Stimulated activated CD4-positive, alpha-beta T cell treated with anti-CD3 and anti-CD28 coated beads, Interleukin-15, amount 100 ng/mL, for 24 hours (primary cell): ENCODE results near the gene EPHA3.
"Not testable (repeated sequence)": the region's sequence is repeated elsewhere in the genome, so short reads cannot be mapped to it uniquely, and the experiment has no call there.

Source experiments
- DNase-seq: peaks from one replicate; pipeline ENCODE4 v3.0.0-alpha.2; 2020

Gene EPHA3

DNA sequence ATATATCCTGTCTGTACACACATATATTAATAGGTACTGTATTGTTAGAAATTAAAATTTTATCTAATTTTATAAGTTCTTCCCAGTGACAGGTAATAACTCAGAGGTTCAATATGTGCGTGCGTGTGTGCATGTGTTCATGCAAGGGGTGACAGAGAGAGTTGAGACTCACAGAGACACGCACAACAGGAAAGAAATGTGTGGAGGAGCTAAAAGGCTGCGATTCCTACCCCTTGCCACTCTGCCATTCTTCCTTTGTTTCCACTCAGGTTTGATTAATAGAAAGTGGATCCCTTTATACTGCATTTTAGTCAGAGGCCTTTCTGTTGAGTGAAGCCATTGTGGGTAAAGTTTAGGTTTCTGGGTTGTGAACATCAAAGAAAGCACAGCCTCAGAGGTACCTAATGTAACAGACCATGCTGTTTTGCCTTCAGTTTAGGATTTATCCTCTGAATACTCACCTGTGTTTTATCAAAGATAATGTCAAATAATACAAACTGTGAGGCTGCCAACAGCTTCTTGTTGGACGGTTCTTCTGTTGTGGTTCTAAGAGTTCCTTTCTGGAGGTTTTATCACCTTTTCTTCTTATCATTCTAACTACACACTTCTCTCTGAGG, 182.3 kb downstream of the EPHA3 start:
- no peak for DNase-seq

DNA sequence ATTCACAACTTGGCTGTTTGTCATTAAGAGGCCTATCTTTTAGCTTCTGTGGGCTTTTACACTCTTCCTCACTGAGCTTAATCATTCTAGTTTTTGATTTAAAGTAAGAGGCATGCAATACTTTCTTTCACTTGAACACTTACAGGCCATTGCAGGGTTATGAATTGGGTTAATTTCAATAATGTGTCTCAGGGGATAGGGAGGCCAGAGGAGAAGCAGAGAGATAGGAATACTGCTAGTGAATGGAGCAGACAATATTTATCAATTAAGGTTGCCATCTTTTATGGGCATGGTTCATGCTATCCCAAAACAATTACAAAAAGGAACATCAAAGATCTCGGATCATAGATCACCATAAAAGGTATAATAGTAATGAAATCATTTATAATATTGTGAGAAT, 189.8 kb downstream of the EPHA3 start:
- DNase-seq = no peak

DNA sequence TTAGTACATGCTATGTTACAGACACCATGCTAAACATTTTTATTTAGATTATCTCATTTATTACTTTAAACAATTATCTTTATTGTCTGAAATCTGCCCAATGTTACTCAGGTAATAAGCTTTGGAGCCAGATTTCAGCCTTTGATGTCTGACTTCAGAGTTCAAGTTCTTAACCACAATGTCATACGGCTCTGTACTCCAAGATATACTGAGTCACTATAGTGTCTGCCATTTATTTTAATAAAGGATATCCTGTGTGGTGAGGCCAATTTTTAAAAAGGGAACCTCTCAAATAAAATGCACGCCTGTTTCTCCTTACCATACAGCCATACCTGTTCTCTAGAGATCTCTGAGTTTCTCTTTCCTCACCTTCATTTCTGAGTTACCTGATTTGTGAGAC, 193.1 kb downstream of the EPHA3 start:
- no peak for DNase-seq

DNA sequence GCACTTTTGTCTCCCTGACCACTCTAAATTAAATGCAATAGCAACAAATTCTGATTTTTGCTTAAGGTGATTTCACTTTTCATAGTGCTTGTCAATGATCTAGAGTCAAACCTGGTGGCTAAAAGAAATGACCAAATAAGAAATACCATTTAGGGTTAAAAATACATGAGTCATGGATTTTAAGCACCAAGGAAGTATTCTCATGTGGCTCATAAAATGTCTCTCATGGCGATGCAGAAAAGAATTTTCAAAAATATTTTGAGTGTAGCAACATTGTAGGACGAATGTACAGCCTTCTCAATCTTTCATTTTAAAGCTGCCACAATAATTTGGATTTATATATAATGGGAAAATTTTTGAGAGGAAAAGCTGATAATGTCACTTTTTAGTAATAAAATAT, 193.6 kb downstream of the EPHA3 start:
- DNase-seq = no peak

DNA sequence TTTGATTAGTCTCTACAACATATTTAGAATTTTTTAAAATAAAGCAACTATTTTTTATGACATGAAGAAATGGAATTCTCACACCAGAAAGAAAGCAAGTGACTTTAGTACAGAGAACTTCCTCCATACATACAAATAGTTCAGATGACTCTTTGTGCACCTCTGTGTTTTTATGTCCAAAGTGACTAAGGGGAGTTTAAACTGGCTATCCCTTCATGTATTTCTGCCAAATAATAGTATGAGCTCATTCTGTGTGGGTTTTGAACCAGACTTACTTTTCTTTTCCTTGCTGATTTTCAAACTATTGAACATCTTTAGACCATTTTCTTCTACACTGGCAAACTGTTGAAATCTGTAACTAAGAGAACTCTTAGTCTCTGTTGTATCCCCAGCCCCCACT, 196.3 kb downstream of the EPHA3 start:
- DNase-seq = no peak

DNA sequence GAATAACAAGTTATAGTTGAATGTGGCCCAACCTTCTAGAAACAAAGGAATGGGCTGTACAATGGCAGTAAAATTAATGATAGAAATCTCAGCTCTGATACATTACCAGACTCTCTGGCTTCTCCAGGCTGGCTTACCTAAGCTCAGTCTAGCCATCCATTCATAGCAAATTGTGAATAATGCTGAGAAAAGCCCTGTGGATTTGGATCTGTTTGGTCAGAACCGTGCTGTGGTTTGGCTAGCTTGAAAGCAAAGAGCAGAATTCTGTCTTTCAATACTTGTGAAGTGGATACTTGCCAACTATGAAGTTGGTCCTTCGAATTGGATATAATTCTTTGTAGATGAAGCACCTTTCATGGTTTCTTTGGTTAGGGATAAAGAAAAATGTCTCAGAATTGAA, 199.1 kb downstream of the EPHA3 start:
- no peak for DNase-seq

DNA sequence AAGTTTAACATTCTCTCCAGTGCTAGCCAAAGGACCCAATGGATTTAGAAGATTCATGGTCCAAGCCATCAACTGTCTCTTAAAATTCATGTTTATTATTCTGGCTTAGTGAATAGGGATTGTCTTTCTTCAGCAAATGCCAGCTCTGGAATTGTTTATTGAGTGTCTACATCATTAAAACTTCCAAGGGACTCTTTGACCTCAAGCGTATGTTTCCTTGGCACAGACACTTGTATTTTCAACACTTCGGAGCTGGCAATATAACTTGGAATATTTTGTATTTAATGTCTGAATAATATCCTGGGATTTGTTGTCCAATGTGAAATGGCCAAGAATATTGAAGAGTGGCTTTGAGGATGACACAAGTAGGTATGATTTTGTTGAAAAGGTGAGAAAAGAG, 204.2 kb downstream of the EPHA3 start:
- DNase-seq = no peak

DNA sequence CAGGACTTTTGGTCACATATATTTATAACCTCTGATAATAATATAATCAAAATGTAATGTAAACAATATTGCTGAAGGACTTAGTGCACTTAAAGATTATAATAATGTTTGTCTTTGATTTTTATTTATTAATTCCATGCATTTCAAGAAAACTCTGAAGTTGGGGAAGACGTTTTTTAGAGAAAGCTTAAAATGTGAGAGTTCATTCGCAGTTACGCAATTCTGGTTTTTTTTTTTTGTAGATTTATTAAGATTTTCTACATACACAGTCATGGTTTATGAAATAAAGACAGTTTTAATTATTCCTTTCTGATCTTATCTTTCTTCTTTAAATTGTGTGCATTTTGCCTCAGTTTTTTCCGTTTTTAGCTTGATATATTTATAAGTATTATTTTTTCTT, 204.7 kb downstream of the EPHA3 start:
- no peak for DNase-seq

DNA sequence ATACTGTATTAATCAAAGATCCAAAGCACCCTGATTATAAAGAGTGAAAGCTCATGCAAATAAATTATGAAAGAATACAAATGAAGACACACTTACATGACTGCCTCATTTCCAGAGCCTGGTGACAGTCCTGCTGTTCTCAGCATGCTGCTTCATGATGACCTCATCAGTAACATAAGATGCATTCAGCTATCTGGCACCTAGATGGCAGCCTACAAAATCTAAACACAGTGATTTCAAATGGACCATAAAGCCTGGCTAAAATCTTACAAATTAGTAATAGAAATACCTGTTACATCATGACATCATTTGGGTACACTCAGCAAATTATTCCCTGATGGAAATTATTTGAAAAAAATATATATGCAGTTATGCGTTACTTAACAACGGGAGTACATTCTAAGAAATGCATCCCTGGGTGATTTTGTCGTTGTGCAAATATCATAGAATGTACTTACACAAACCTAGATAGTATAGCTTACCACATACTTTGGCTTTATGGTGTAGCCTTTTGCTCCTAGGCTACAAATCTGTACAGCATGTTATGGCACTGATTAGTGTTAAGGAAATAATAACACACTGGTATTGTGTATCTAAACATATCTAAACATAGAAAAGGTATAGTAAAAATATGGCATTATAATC, 207.2 kb downstream of the EPHA3 start:
- DNase-seq = no peak

DNA sequence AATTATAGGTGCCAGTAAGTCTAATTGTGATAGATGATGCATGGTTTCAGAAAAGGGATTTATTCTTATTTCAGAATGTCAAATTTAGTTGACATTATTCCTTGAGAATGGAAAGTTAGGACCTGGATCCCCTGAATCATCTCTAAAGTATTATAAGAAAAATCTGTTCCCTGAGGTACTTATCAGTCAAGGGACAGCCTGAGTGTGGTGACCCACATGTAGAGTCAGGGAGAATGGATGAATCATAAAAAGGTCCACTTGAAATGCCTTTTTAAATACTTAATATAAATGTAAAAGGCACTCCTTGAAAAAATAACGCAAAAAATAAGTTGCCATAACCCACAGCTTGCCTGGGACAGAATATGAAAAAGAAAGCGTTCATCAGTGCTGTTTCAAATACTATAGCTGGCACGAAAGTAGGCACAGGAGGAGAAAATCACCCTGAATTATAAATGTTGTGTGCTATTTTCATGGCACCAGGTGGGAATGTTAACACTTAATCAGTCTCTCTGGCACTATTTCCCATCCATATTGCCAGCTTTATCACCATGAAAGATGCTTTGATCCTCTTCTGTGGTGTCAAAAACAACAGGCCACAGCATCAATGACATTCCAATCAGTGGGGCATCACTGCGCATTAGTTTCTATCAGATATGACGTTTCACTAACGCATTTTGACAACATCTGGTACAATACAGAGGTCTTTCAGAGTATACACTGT, 208.5 kb downstream of the EPHA3 start:
- DNase-seq = no peak

DNA sequence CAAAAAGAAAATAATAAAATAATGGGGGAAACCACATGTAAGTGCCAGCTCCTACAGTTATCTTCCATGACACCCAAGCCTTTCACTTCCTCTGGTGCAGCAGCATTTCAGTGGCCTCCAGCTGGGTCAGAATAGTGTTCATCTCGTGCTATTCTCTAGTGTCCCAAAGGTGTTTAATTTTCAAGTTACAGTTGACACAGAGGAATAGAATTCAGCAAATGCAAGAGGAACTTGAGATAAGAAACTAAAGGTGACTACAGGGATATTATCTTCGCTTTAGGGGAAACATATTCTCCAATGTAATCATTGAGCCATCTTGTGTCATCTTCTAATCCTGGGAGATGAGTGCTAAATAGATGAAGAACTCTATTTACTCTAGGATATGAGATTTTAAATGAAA, 212.8 kb downstream of the EPHA3 start:
- DNase-seq = no peak

DNA sequence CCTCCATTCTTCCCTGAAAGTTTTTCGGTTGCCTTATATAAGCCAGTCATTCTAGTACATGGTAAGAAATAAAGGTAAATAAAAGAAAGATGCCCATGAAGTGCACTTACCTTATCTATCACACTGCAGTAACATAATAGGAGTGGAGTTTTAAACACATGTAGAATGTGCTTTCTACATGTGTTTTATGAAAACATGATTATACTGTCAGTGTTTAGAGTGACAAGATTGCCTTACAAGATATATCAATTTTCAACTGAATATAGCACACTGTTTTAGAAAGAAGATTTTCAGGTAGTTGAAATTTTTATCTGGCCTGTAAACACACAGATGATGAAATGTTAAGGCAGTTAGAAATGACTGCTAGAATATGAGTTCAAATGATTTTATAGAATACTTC, 219.6 kb downstream of the EPHA3 start:
- no peak for DNase-seq

DNA sequence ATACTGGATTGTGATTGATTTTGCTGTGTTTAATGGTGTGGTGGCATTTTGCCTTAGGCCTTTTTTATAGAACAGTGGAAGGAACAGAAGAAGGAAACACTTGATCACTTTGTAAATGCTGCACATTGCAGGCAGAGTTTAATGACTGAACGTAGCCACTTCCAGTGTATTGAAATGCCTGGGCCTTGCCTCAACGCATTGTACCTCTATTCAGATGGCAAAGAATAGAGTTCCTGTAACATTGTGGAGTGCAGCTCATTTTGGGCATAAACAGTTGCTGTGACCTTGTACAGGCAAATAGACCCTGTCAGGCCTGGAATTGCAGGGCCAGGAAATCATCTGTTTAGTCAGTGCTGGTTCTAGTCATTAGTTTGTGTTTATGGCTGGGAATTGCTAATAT, 225.0 kb downstream of the EPHA3 start:
- DNase-seq = no peak

DNA sequence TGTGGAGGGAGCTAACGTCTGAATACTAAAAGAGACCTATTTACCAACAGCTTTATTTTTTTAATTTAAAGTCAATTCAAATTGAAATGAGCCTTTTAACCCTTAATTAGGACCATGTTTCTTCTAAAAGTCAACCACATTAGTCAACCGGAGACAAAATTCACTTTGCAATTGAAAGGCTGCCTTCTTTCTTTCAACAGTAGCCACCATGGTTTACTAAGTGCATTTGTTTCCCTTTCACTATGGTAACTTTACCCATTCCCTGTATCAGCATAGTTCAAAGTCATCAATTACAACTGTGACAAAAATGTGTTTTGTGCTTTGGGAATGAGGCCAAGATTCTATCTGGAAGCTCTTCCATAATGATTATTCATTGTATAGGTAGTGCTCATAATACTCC, 225.4 kb downstream of the EPHA3 start:
- no peak for DNase-seq

DNA sequence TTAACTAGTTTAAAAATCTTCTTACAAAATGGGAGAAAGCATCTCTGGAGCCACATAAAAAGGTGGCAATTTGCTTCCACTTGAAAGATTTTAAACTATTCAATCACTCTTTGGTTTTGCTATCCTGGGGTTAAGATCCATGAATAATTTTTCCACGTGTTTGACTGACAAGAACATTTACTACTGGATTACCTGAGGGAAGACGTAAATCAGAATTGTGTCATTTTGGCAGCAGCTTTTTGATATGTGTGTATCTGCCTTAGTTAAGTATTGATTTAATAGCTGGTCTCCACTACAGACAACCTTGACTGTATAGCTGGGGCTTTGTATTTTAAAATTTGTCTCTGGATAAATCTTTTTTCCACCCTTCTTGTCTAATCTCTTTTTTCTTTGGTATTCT, 228.3 kb downstream of the EPHA3 start:
- DNase-seq = no peak

DNA sequence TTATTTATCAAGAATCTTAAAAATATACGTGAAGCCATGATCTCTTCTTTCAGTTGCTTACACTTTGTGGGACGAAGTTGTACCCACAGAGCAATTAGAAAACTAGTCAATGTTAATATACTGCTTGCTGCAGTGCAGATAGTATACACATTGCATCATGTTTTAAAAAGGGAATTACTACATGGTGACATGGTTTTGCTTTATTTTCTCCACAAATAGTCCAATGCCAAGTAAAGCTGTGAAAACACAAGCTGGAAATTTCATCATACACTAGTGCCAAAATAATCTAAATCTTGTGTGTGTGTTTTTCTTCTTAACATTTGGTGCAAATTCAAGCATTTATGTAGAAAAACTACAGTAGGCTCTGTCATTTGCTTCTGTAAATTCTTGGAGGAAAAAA, 233.0 kb downstream of the EPHA3 start:
- DNase-seq = no peak

DNA sequence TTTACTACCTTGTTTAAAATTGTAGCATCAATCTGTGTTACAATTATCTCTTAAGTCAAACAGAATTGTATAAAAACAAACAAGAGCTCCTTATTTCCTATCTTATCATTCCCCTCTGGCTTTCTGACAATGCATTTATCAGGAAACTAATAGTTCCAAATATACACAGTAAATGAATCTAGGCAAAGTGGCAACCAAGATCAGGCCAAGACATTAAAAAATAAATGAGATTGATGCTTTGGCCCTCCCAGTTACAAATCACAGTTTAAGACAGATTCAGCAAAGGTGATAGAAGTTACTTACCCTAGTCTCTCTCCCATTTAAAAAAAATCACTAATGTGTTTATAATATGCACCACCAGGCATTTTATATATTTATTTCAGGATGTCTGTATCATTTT, 236.7 kb downstream of the EPHA3 start:
- DNase-seq = no peak

DNA sequence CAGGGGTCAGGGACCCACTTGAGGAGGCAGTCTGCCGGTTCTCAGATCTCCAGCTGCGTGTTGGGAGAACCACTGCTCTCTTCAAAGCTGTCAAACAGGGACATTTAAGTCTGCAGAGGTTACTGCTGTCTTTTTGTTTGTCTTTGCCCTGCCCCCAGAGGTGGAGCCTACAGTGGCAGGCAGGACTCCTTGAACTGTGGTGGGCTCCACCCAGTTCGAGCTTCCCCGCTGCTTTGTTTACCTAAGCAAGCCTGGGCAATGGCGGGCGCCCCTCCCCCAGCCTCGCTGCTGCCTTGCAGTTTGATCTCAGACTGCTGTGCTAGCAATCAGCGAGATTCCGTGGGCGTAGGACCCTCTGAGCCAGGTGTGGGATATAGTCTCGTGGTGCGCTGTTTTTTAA, 243.5 kb downstream of the EPHA3 start:
- DNase-seq = not testable (repeated sequence)

DNA sequence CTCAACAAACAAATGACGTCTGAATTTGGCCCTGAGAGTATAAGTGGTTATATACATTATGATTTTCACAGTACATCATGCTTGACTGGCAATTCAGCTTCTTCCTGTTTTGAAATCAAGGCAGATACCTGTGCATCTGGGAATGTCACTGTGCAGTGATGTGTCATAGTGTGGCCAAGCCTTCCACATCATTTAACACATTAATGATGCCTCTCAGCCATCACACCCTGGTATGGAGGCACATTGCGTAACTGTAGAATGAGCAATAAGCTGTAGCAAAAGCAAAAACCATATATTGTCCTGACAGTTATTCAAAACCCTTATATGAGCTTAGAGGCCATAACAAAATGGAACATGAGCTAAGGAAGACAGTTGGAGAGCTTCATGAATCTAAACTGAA, 246.0 kb downstream of the EPHA3 start:
- no peak for DNase-seq

DNA sequence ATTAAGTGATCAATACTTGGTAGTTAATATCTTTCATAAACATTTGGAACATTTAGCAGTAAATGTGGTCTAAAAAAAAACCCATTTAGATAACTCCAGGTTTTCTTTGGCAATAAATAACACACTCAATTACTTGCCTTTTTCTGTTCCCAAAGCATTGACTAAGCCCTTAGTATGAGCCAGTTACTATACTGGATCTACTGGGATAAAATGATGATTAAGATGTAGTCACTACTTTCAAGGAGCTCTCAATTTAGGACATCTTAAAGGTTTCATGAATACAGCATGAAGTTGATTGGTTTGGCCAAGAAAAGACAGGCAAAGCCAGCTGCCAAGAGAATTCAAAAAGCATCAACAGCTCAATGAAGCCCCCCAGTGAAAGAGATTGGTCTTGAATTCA, 250.9 kb downstream of the EPHA3 start:
- no peak for DNase-seq

DNA sequence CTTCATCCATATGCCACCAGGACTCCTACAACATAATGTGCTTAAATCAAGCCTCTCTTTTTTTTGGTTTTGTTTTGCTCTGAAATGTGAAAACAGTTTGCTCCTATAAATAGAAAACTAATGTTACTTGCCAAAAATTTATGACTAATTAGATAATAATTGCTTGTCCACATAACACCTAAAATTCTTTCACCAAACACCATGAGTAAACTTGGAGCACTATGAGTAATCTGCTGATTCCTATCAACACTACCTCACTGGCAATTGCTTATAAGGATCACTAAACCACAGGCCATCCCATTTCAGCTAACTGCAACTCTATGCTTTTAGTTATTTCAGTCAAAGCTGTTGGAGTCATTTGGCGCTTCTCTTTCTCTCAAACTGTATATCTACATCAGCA, 252.7 kb downstream of the EPHA3 start:
- DNase-seq = no peak

DNA sequence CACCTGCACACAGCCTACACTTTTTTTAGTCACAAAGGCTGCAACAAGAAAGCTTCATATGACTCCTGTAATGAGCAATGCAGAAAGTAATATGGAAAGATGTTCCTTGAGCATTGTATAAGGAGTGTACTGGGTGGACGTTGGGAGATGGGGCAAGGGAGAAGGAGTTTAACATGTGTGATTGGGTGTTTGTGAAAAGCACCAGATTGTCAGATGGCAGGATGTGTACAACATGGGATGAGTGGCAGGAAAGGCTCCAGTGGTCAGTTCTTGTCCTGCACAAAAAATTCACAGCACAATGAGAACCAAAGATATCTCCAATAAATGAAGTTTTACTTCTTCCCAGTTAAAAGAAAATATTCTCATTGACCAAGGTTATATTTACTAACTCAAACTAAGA, 255.1 kb downstream of the EPHA3 start:
- DNase-seq = no peak

DNA sequence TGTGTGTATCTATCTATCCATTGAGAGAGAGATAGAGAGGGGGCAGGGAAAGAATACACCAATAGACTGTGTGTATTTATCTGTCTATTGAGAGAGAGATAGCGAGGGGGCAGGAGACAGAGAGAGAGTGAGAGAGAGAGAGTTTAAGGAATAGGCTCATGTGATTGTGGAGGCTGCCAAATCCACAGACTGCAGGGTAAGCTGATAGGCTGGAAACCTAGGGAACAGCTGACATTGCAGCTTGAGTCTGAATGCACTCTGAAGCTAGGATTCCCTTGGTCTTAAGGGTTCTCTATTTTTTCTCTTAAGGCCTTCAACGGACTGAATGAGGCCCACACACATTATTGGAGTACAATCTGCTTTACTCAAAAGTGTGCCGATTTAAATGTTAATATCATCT, 255.8 kb downstream of the EPHA3 start:
- DNase-seq = no peak

DNA sequence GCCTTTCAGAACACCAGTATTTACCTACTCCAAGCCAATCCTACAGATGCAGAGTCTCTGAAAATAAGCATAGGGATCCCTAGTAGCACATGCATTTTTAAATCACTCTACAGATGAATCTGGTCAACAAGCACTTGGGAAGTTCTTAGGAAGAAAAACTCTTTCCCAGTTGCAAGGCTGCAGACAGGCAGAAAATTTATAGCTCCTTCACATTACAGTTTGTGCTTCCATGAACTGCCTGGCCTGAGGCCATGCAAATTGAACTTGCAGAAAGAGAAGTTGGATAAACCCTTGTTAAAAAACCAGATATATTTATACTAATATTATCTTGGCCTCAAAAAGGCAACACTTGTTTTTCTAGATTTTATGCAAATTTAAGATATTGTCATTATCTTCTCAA, 256.9 kb downstream of the EPHA3 start:
- no peak for DNase-seq

DNA sequence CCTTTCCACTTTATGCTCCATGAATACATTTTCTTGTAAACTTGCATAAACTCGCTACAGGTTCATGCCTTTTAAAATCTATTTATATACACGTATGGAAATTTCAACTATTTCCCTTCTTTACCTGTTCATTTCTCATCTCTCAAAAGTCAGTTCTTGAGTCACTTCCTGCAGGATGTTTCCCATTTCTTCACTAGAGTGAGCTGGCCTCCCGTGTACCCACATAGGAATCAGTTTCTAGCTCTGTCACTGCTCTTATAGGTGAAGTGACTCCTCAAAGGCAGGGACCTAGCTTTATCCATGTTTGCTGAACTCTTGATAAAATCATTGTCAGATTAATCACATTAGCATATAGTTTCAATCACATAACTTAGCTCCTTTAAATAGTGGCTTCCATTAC, 259.7 kb downstream of the EPHA3 start:
- no peak for DNase-seq
